Measurements from ENCODE around the gene VAV2. TPM values are rescaled to one million over a fixed set of nuclear protein-coding genes. Genes with fewer than 3 reads are reported as not detected.

Gene VAV2
- polyA plus RNA-seq, 1 of the 3 experiments (the other 2 are of a cell fraction): 14.9 TPM

- 75% methylated on average over 2 of the region's 2 CpGs for WGBS (ENCODE audit: low lambda C conversion rate)
- TF ChIP-seq TEAD4 (IDR thresholded peaks at IDR 0.05; ENCODE audit: borderline replicate concordance, insufficient read depth) (no peak), POLR2AphosphoS5 (IDR thresholded peaks at IDR 0.05; ENCODE audit: low read depth, low read length) (no peak), FOXM1 (IDR thresholded peaks at IDR 0.05; ENCODE audit: low read depth) (no peak), JUND (IDR thresholded peaks at IDR 0.05) (no peak), EP300 (IDR thresholded peaks at IDR 0.05; ENCODE audit: borderline replicate concordance in 1 of 2, low read depth in 1 of 2, low read length in 1 of 2) (no peak), RAD21 (IDR thresholded peaks at IDR 0.05; ENCODE audit: low read length) (no peak), MXI1 (IDR thresholded peaks at IDR 0.05; ENCODE audit: low read depth, low read length) (no peak), GATA2 (CRISPR knock-in tag; IDR thresholded peaks at IDR 0.05) (no peak), YY1 (IDR thresholded peaks at IDR 0.05; ENCODE audit: low read depth) (no peak)
- TF ChIP-seq, protein P1, sequence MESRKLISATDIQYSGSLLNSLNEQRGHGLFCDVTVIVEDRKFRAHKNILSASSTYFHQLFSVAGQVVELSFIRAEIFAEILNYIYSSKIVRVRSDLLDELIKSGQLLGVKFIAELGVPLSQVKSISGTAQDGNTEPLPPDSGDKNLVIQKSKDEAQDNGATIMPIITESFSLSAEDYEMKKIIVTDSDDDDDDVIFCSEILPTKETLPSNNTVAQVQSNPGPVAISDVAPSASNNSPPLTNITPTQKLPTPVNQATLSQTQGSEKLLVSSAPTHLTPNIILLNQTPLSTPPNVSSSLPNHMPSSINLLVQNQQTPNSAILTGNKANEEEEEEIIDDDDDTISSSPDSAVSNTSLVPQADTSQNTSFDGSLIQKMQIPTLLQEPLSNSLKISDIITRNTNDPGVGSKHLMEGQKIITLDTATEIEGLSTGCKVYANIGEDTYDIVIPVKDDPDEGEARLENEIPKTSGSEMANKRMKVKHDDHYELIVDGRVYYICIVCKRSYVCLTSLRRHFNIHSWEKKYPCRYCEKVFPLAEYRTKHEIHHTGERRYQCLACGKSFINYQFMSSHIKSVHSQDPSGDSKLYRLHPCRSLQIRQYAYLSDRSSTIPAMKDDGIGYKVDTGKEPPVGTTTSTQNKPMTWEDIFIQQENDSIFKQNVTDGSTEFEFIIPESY (IDR thresholded peaks at IDR 0.05; ENCODE audit: borderline replicate concordance, low read depth): no peak
- TF ChIP-seq, protein P2, sequence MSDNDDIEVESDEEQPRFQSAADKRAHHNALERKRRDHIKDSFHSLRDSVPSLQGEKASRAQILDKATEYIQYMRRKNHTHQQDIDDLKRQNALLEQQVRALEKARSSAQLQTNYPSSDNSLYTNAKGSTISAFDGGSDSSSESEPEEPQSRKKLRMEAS (IDR thresholded peaks at IDR 0.05; ENCODE audit: low read depth): no peak
- TF ChIP-seq, protein P3, sequence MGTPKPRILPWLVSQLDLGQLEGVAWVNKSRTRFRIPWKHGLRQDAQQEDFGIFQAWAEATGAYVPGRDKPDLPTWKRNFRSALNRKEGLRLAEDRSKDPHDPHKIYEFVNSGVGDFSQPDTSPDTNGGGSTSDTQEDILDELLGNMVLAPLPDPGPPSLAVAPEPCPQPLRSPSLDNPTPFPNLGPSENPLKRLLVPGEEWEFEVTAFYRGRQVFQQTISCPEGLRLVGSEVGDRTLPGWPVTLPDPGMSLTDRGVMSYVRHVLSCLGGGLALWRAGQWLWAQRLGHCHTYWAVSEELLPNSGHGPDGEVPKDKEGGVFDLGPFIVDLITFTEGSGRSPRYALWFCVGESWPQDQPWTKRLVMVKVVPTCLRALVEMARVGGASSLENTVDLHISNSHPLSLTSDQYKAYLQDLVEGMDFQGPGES (IDR thresholded peaks at IDR 0.05; ENCODE audit: low read depth, low read length): no peak
- TF ChIP-seq, protein P4, sequence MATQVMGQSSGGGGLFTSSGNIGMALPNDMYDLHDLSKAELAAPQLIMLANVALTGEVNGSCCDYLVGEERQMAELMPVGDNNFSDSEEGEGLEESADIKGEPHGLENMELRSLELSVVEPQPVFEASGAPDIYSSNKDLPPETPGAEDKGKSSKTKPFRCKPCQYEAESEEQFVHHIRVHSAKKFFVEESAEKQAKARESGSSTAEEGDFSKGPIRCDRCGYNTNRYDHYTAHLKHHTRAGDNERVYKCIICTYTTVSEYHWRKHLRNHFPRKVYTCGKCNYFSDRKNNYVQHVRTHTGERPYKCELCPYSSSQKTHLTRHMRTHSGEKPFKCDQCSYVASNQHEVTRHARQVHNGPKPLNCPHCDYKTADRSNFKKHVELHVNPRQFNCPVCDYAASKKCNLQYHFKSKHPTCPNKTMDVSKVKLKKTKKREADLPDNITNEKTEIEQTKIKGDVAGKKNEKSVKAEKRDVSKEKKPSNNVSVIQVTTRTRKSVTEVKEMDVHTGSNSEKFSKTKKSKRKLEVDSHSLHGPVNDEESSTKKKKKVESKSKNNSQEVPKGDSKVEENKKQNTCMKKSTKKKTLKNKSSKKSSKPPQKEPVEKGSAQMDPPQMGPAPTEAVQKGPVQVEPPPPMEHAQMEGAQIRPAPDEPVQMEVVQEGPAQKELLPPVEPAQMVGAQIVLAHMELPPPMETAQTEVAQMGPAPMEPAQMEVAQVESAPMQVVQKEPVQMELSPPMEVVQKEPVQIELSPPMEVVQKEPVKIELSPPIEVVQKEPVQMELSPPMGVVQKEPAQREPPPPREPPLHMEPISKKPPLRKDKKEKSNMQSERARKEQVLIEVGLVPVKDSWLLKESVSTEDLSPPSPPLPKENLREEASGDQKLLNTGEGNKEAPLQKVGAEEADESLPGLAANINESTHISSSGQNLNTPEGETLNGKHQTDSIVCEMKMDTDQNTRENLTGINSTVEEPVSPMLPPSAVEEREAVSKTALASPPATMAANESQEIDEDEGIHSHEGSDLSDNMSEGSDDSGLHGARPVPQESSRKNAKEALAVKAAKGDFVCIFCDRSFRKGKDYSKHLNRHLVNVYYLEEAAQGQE (IDR thresholded peaks at IDR 0.05; ENCODE audit: low read depth, low read length): no peak
- Histone ChIP-seq H3K4me2 (no peak overlapping the region), H3K9ac (no peak overlapping the region), H3K27me3 (ENCODE audit: insufficient read depth) (no peaks in the 10 kb centered on the region), H3K79me2 (ENCODE audit: insufficient read depth) (peaks cover 7% of the 10 kb centered on the region; the same call in 1 of the 2 replicates), H3K9me3 (no peaks in the 10 kb centered on the region), H3K4me1 (ENCODE audit: control insufficient read depth in 1 of 2, insufficient read depth in 2 of 2, low read depth in 1 of 2, low read length in 1 of 2) (peaks cover 6 to 19% of the 10 kb centered on the region in 2 experiments; a peak in 3 of 4 replicates), H3K27ac (ENCODE audit: low read depth in 2 of 2, low read length in 1 of 2) (no peak overlapping the region), H2AFZ (ENCODE audit: low read depth) (no peak overlapping the region), H3K4me3 (ENCODE audit: low read depth in 2 of 2, low read length in 1 of 2) (no peak overlapping the region), H3F3A (replicated peaks; ENCODE audit: insufficient read depth) (no peaks in the 10 kb centered on the region), H3K36me3 (replicated peaks in 1 of 2; ENCODE audit: control insufficient read depth in 1 of 2, insufficient read depth in 2 of 2, low read length in 1 of 2) (no peaks in the 10 kb centered on the region), H3K9me2 (no peaks in the 10 kb centered on the region), H4K20me1 (ENCODE audit: insufficient read depth) (0 out of 2 replicates have a peak, but pooled peaks cover 5% of the 10 kb centered on the region)
- POLR2A ChIA-PET: no interaction called here
- no peak for DNase-seq
- CTCF ChIA-PET: interaction anchor here (1.1 to 5.4 kb wide), 2 partner anchors 10 to 216 kb away, joined by 3 to 235 read pairs; no protein-coding TSS in a partner anchor
Observed at GRCh38 chr9:133997584-133997983, 5.5 kb upstream of the VAV2 start.

Data from SK-N-SH (cell line).